CD4-positive, alpha-beta T cell (primary cell): ENCODE results near the gene PLCB2. TPM values are rescaled to one million over a fixed set of nuclear protein-coding genes. Genes with fewer than 3 reads are reported as not detected.

Experiments
- ATAC-seq: fragments of 200-7000 bp; cut with Tn5 transposase; one replicate; pipeline ENCODE4 v1.10.0; 2022; ENCODE audit warnings: mild to moderate bottlenecking; ENCODE audit not compliant: poor library complexity
- CTCF ChIA-PET: fragments of 350-600 bp; sonication (Branson Sonifier 250); formaldehyde crosslinking; loops from one replicate; lab custom pipeline; 2021; ENCODE audit warnings: antibody characterized with exemption, inconsistent platforms; lab: Charles Lee
- POLR2A ChIA-PET: fragments of 350-600 bp; sonication (Branson Sonifier 250); formaldehyde crosslinking; loops from one replicate; lab custom pipeline; 2021; ENCODE audit warnings: antibody characterized with exemption, inconsistent platforms; lab: Charles Lee
- DNase-seq, 14 experiments: peaks; one replicate each; pipeline ENCODE4 v3.0.0-alpha.2; 2013 to 2020; ENCODE audit warnings: mixed read lengths in 2 of 14
- H3K27ac ChIP-seq, 2 donors: one replicate each; pipeline versions ENCODE4 v1.5.1 to v1.7.0; 2013; ENCODE audit warnings: low read length in 2 of 2, low read depth in 1 of 2, mild to moderate bottlenecking in 1 of 2
- H3K27me3 ChIP-seq, 2 experiments: 1 replicate in 1 of 2; 2 replicates in 1 of 2; pipeline versions ENCODE4 v1.6.1 to v1.7.0; 2013; ENCODE audit warnings: low read length in 2 of 2, control low read depth in 1 of 2, mild to moderate bottlenecking in 1 of 2, moderate library complexity in 1 of 2; ENCODE audit not compliant: insufficient read depth in 2 of 2, control insufficient read depth in 1 of 2
- H3K36me3 ChIP-seq: one replicate; pipeline ENCODE4 v1.6.1; 2013; ENCODE audit warnings: low read length, control low read depth; ENCODE audit not compliant: insufficient read depth
- H3K4me1 ChIP-seq: one replicate; pipeline ENCODE4 v1.6.1; 2013; ENCODE audit warnings: low read length, control low read depth; ENCODE audit not compliant: insufficient read depth
- H3K4me3 ChIP-seq: one replicate; pipeline ENCODE4 v1.5.1; 2013; ENCODE audit warnings: mild to moderate bottlenecking, low read length, moderate library complexity
- H3K9me3 ChIP-seq, 2 experiments: 1 replicate in 1 of 2; 2 replicates in 1 of 2; pipeline versions ENCODE4 v1.6.1 to v1.7.0; 2013; ENCODE audit warnings: low read length in 2 of 2, mild to moderate bottlenecking in 2 of 2, control low read depth in 1 of 2, moderate library complexity in 1 of 2; ENCODE audit not compliant: control insufficient read depth in 1 of 2, insufficient read depth in 1 of 2
- H3K27ac Mint-ChIP-seq: one replicate; pipeline ENCODE4 v1.8.0; 2020; ENCODE audit warnings: mixed read lengths
- H3K27me3 Mint-ChIP-seq: one replicate; pipeline ENCODE4 v1.8.0; 2021; ENCODE audit warnings: mixed read lengths
- H3K36me3 Mint-ChIP-seq: one replicate; pipeline ENCODE4 v1.8.0; 2021; ENCODE audit warnings: low read depth, mixed read lengths
- H3K4me1 Mint-ChIP-seq: one replicate; pipeline ENCODE4 v1.8.0; 2021; ENCODE audit warnings: low read depth, mixed read lengths
- H3K4me3 Mint-ChIP-seq: one replicate; pipeline ENCODE4 v1.8.0; 2020; ENCODE audit warnings: mild to moderate bottlenecking, mixed read lengths
- H3K9me3 Mint-ChIP-seq: one replicate; pipeline ENCODE4 v1.8.0; 2020; ENCODE audit warnings: mixed read lengths
- intact Hi-C, 2 experiments: fragments of 100-400 bp; cut with DNase I in 1 of 2; cut with micrococcal nuclease in 1 of 2; formaldehyde crosslinking; loops; one replicate each; pipeline versions ENCODE4 v1.15.1 to v1.9.0; 2023 to 2025; cut with DNase I, micrococcal nuclease
- total RNA-seq, 174 experiments: library from RNA in 2 of 174; stranded (reverse) in 2 of 174; gene quantifications; one replicate each; pipeline ENCODE4 v1.2.3 and lab custom pipeline; 2021 to 2026
- TF ChIP-seq, protein P1 (sequence below): fragments of 200-600 bp; IDR thresholded peaks from one replicate; pipeline ENCODE4 v1.8.0; 2022; ENCODE audit warnings: antibody characterized with exemption, mild to moderate bottlenecking

Gene PLCB2
- total RNA-seq, 2 experiments from 2014 or later: 206 to 222 TPM

DNA sequence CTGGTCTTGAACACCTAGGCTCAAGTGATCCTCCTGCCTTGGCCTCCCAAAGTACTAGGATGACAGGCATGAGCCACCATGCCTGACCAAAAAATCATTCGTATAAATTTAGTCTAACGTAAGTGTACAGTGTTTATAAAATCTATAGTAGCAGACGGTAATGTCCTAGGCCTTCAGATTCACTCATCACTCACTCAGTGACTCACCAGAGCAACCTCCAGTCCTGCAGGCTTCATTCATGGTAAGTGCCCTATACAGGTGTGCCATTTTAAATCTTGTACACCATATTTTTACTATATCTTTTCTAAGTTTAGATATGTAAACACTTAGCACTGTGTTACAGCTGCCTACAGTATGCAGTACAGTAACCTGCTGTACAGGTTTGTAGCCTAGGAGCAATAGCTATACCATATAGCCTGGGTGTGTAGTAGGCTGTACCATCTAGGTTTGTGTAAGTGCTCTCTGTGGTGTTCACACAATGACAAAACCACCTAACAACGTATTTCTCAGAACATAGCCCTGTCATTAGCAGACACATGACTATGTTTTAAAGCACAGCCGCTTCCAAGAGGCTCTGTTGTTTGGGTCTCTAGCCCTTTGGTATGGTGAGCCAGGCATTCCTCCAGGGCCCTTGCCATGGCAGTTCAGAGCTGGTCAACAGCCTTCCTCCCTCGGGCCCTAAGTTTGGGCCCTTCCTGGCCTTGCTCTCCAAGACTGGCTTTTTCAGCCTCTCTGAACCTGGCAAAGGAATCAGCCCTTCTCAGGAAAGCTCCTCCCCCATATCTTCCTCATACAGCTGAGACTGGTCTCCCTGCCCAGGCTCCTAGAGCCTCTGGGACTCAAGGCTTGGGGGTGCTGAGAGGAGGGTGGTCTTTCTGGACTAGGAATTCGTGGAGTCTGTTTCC lies 34.9 kb upstream of the PLCB2 start:
- Histone ChIP-seq H3K27ac (no peak overlapping the region), H3K4me3 (no peak overlapping the region), H3K9me3 (no peaks in the 10 kb centered on the region), H3K36me3 (no peaks in the 10 kb centered on the region), H3K4me1 (peaks cover 20% of the 10 kb centered on the region), H3K27me3 (no peaks in the 10 kb centered on the region)
- no peak overlapping the region for H3K27ac Mint-ChIP-seq
- DNase-seq (no peak), ATAC-seq (no peak)
- no peaks in the 10 kb centered on the region for H3K9me3 Mint-ChIP-seq
- ChIA-PET CTCF (interaction anchor here (1.0 to 3.6 kb wide), 2 partner anchors 20 to 80 kb away, joined by 3 to 57 read pairs; partner anchors contain the start of gene INAFM2), POLR2A (interaction anchor here (1.0 kb wide), 1 partner anchor 79 kb away, joined by 3 read pairs; no protein-coding TSS in a partner anchor)
- no peaks in the 10 kb centered on the region for H3K27me3 Mint-ChIP-seq
- peaks cover 6% of the 10 kb centered on the region for H3K4me1 Mint-ChIP-seq
- TF ChIP-seq, protein P1, sequence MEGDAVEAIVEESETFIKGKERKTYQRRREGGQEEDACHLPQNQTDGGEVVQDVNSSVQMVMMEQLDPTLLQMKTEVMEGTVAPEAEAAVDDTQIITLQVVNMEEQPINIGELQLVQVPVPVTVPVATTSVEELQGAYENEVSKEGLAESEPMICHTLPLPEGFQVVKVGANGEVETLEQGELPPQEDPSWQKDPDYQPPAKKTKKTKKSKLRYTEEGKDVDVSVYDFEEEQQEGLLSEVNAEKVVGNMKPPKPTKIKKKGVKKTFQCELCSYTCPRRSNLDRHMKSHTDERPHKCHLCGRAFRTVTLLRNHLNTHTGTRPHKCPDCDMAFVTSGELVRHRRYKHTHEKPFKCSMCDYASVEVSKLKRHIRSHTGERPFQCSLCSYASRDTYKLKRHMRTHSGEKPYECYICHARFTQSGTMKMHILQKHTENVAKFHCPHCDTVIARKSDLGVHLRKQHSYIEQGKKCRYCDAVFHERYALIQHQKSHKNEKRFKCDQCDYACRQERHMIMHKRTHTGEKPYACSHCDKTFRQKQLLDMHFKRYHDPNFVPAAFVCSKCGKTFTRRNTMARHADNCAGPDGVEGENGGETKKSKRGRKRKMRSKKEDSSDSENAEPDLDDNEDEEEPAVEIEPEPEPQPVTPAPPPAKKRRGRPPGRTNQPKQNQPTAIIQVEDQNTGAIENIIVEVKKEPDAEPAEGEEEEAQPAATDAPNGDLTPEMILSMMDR: no peak
- intact Hi-C loops: no loop called here
- H3K36me3 Mint-ChIP-seq: no peaks in the 10 kb centered on the region
- no peak overlapping the region for H3K4me3 Mint-ChIP-seq

DNA sequence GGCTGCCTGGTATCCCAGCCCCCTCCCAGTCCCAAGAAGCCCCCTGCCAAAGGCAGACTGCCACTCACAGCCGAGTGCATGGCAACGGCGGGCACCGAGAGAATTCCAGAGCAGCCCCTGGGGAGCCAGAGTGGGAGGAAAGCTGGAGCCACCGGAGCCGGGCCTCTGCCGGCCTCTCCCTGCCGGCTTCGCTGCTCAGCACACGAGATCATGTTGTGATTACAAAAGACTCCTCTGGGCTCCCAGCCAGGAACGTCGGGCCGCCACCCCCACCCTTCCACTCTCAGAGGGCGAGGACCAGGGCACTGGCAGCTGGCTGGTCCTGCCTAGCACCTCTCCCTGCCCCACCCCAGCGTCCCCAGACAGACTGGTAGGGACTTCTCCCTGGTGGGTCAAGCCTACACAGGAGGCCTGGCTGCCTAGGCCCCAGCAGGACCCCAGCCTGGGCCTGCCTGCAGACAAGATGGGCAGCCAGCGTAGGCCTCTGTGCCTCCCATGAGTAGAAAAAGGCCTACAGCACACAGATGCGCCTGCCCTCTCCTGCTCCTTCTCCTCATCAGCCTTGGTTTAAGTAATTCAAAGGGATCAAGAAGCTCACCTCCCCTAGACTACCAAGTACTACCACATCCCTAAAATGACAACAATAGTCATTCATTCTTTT lies 33.1 kb upstream of the PLCB2 start, which contains the start of gene CCDC9B:
CCDC9B (minus strand) TSS at position 200 of the 661 bp plus-strand sequence; CDS start at position 80, 120 bp downstream.
- no peaks in the 10 kb centered on the region for H3K9me3 ChIP-seq
- Mint-ChIP-seq H3K36me3 (no peaks in the 10 kb centered on the region), H3K27me3 (no peaks in the 10 kb centered on the region), H3K27ac (no peak within 1 kb of the TSS), H3K9me3 (no peaks in the 10 kb centered on the region), H3K4me3 (no peak within 1 kb of the TSS), H3K4me1 (peaks cover 6% of the 10 kb centered on the region)
- ChIA-PET CTCF (interaction anchor here (2.1 kb wide), 1 partner anchor 81 kb away, joined by 7 read pairs; no protein-coding TSS in a partner anchor), POLR2A (no interaction called here)
- TF ChIP-seq, protein P1: no peak
- no peaks in the 10 kb centered on the region for H3K27me3 ChIP-seq
- no peak within 1 kb of the TSS for H3K4me3 ChIP-seq
- DNase-seq (peak in 2 of 14 experiments; percentile 31 to 34), ATAC-seq (no peak)
- H3K27ac ChIP-seq: no peak within 1 kb of the TSS
- peaks cover 23% of the 10 kb centered on the region for H3K4me1 ChIP-seq
- intact Hi-C loops: no loop called here
- no peaks in the 10 kb centered on the region for H3K36me3 ChIP-seq

DNA sequence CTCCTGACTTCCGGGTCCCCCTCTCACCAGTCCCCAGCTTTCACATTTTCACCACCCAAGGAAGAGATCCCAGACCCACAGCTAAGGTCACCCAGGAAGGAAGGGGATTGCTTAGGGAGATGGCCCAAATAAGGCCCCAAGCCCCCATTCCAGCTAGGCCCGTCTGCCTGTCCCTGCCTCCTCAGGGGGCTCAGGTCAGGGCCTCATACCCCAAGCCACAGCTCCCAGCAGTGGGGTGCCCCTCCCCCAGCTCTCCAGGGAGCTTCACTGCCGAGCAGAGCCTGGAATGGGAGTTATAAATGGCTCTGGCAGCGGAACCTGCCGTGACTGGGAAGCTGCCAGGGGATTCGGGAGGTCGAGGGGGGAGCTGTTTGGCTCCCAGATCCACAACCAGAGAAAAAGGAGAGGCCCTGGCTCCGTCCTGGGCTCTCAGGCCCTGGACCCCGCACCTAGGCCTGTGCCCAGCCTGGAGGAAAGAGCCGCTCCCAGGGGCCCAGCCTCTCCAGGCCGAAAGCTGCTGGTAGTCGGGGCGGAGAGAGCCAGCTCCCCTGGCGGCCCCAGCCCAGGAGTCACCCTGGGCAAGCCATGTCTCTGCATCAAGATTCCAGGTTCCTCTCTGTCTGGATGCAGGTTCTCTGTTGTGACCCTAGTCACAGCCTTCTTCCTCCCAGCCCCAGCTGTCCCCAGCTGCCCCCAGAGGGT lies 32.5 kb upstream of the PLCB2 start:
- H3K27ac Mint-ChIP-seq: no peak overlapping the region
- TF ChIP-seq, protein P1: no peak
- ChIA-PET POLR2A (interaction anchor here (1.0 kb wide), 1 partner anchor 15 kb away, joined by 3 read pairs; no protein-coding TSS in a partner anchor), CTCF (interaction anchor here (0.9 to 2.1 kb wide), 2 partner anchors 66 to 82 kb away, joined by 3 to 7 read pairs; no protein-coding TSS in a partner anchor)
- no peaks in the 10 kb centered on the region for H3K9me3 Mint-ChIP-seq
- H3K4me1 ChIP-seq: peaks cover 23% of the 10 kb centered on the region
- H3K9me3 ChIP-seq: no peaks in the 10 kb centered on the region
- no peak overlapping the region for H3K27ac ChIP-seq
- H3K27me3 ChIP-seq: no peaks in the 10 kb centered on the region
- no peaks in the 10 kb centered on the region for H3K36me3 Mint-ChIP-seq
- DNase-seq (no peak), ATAC-seq (no peak)
- H3K36me3 ChIP-seq: no peaks in the 10 kb centered on the region
- intact Hi-C loops: no loop called here
- no peak overlapping the region for H3K4me3 Mint-ChIP-seq
- H3K4me1 Mint-ChIP-seq: peaks cover 10% of the 10 kb centered on the region
- H3K27me3 Mint-ChIP-seq: no peaks in the 10 kb centered on the region
- no peak overlapping the region for H3K4me3 ChIP-seq
